Measurements from ENCODE around the gene CYBC1. TPM values are rescaled to one million over a fixed set of nuclear protein-coding genes. Genes with fewer than 3 reads are reported as not detected.

Gene CYBC1
- total and polyA plus RNA-seq, 11 donors: 17.3 to 82.1 (median 25.4) TPM

DNA sequence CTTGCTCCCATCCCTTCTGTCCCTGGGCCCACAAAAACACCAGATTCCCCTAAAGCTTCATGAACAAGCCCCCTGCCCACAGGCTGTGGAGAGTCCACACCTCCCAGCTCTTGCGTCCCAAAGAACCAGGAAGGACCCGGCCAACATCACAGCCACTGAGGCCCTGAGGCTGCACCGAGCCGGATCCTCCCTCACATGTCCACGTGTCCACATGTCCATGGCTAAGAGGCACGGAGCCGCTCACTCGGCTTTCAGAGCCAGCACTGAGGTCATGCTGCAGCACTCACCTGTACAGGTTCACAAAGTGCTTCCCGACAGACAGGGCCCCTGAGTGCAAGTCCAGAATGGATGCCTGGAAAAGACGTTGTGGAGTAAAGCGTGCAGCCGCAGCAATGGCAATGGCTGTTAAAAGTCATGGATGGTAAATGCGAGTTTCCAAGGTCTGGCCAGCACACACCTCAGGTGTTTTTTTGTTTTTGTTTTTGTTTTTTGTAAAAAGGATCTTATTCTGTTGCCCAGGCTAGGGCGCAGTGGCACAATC is 44.4 kb downstream of the CYBC1 start:
- Histone ChIP-seq H3K27ac (no peak overlapping the region), H3K4me1 (peaks cover 0 to 11% (median 2%) of the 10 kb centered on the region in 12 donors), H3K9me3 (no peaks in the 10 kb centered on the region), H3K4me3 (no peak overlapping the region), H3K36me3 (peaks cover 0 to 32% (median 24%) of the 10 kb centered on the region in 9 donors), H3K27me3 (no peaks in the 10 kb centered on the region)
- ATAC-seq (no peak), DNase-seq (peak in 1 of 5 donors; percentile 5)
- intact Hi-C loops (cut with DNase I): loop anchor here in 1 of 10 donors (10.0 kb wide), 1 partner anchor 201 kb away; no protein-coding TSS in a partner anchor
- WGBS, 4 donors: 93 to 96% (median 95%) methylated on average over 14 of the region's 14 CpGs
- TF ChIP-seq, protein P1, sequence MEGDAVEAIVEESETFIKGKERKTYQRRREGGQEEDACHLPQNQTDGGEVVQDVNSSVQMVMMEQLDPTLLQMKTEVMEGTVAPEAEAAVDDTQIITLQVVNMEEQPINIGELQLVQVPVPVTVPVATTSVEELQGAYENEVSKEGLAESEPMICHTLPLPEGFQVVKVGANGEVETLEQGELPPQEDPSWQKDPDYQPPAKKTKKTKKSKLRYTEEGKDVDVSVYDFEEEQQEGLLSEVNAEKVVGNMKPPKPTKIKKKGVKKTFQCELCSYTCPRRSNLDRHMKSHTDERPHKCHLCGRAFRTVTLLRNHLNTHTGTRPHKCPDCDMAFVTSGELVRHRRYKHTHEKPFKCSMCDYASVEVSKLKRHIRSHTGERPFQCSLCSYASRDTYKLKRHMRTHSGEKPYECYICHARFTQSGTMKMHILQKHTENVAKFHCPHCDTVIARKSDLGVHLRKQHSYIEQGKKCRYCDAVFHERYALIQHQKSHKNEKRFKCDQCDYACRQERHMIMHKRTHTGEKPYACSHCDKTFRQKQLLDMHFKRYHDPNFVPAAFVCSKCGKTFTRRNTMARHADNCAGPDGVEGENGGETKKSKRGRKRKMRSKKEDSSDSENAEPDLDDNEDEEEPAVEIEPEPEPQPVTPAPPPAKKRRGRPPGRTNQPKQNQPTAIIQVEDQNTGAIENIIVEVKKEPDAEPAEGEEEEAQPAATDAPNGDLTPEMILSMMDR (IDR thresholded peaks at IDR 0.05): no peak
- no peak for TF ChIP-seq POLR2A (IDR thresholded peaks at IDR 0.05)

DNA sequence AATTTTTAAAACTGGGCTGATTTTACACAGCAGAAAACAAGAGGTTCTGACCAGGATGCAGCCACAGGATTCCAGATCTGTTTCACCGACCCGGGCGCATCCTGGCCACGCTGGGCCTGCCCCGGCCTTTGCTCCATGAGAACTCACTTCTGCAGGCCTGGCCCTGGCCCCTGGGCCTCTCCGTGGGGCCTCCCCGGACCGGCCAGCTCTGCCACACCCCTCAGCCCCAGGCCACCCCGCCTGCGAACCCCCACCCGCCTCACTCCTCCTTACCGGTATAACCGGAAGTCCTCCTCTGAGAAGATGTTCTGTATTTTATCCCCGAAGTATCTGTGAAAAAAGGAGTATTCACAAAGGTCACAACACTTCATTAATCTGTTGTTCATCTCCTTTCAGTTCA is 45.5 kb downstream of the CYBC1 start:
- intact Hi-C loops (cut with DNase I): loop anchor here in 1 of 10 donors (10.0 kb wide), 1 partner anchor 200 kb away; no protein-coding TSS in a partner anchor
- H3K9me3 ChIP-seq: no peaks in the 10 kb centered on the region
- H3K4me3 ChIP-seq: no peak overlapping the region
- DNase-seq: peak in 1 of 5 donors; percentile 10
- H3K27me3 ChIP-seq: no peaks in the 10 kb centered on the region
- no peak overlapping the region for H3K27ac ChIP-seq
- H3K36me3 ChIP-seq: peaks cover 0 to 40% (median 24%) of the 10 kb centered on the region in 9 donors
- WGBS, 4 donors: 93 to 98% (median 96%) methylated on average over 14 of the region's 14 CpGs
- no peak for ATAC-seq
- peaks cover 0 to 15% (median 2%) of the 10 kb centered on the region in 12 donors for H3K4me1 ChIP-seq
- TF ChIP-seq POLR2A (IDR thresholded peaks at IDR 0.05): no peak
- TF ChIP-seq, protein P1 (IDR thresholded peaks at IDR 0.05): no peak

GRCh38 chr17:82403662-82404660 is 46.6 kb downstream of the CYBC1 start:
- intact Hi-C loops (cut with DNase I): loop anchor here in 2 of 10 donors (5.0 to 10.0 kb wide), 2 partner anchors 47 to 199 kb away; partner anchors contain the start of gene TEX19 (in 1 of the 2)
- WGBS, 4 donors: 96 to 97% (median 96%) methylated on average over 57 to 67 of the region's 67 CpGs

More at GRCh38 chr17:82403662-82404660, 46.6 kb downstream of the CYBC1 start:
- Histone ChIP-seq H3K36me3 (peaks cover 0 to 40% (median 22%) of the 10 kb centered on the region in 9 donors), H3K27ac (no peak overlapping the region), H3K4me1 (peaks cover 0 to 26% (median 6%) of the 10 kb centered on the region in 12 donors), H3K9me3 (no peaks in the 10 kb centered on the region), H3K4me3 (no peak overlapping the region), H3K27me3 (no peaks in the 10 kb centered on the region)
- DNase-seq: peak in 1 of 5 donors; percentile 19
- TF ChIP-seq, protein P1 (IDR thresholded peaks at IDR 0.05): no peak
- no peak for TF ChIP-seq POLR2A (IDR thresholded peaks at IDR 0.05)
- peak in 1 of 4 donors; percentile 23 for ATAC-seq

All from heart left ventricle (tissue), 16 donors.